ENCODE measurements around the gene SLC9A9.

The SLC9A9 gene

GRCh38 chr3:143676021-143676420, 172.2 kb downstream of the SLC9A9 start:
- DNase-seq, result no peak

GRCh38 chr3:143674100-143674968, 173.9 kb downstream of the SLC9A9 start:
- DNase-seq, result peak; percentile 35

GRCh38 chr3:143672396-143673165, 175.7 kb downstream of the SLC9A9 start:
- DNase-seq, result no peak

GRCh38 chr3:143671626-143672025, 176.6 kb downstream of the SLC9A9 start:
- no peak for DNase-seq

- DNase-seq, result no peak
These were observed 179.1 kb downstream of the SLC9A9 start for GRCh38 chr3:143668924-143669790.

GRCh38 chr3:143668385-143668784, 179.9 kb downstream of the SLC9A9 start:
- no peak for DNase-seq

GRCh38 chr3:143661677-143662076, 186.6 kb downstream of the SLC9A9 start:
- DNase-seq, result no peak

- DNase-seq, result no peak
These were observed 189.4 kb downstream of the SLC9A9 start for GRCh38 chr3:143658861-143659260.

GRCh38 chr3:143658116-143658515, 190.2 kb downstream of the SLC9A9 start:
- DNase-seq, result no peak

- DNase-seq, result no peak
These were observed 190.9 kb downstream of the SLC9A9 start for GRCh38 chr3:143657391-143657790.

GRCh38 chr3:143654906-143655305, 193.4 kb downstream of the SLC9A9 start:
- DNase-seq, result no peak

GRCh38 chr3:143653935-143654334, 194.3 kb downstream of the SLC9A9 start:
- no peak for DNase-seq

- DNase-seq, result no peak
These were observed 194.8 kb downstream of the SLC9A9 start for GRCh38 chr3:143653493-143653892.

GRCh38 chr3:143652118-143652517, 196.2 kb downstream of the SLC9A9 start:
- no peak for DNase-seq

- DNase-seq, result no peak
These were observed 197.4 kb downstream of the SLC9A9 start for GRCh38 chr3:143650827-143651226.

GRCh38 chr3:143650120-143650519, 198.1 kb downstream of the SLC9A9 start:
- no peak for DNase-seq

- DNase-seq, result no peak
These were observed 199.6 kb downstream of the SLC9A9 start for GRCh38 chr3:143648708-143649107.

- DNase-seq, result no peak
These were observed 200.1 kb downstream of the SLC9A9 start for GRCh38 chr3:143648218-143648617.

- DNase-seq, result peak; percentile 71
These were observed 203.7 kb downstream of the SLC9A9 start for GRCh38 chr3:143644370-143645089.

- no peak for DNase-seq
These were observed 204.4 kb downstream of the SLC9A9 start for GRCh38 chr3:143643905-143644304.

GRCh38 chr3:143640774-143641173, 207.5 kb downstream of the SLC9A9 start:
- DNase-seq, result no peak

- no peak for DNase-seq
These were observed 211.1 kb downstream of the SLC9A9 start for GRCh38 chr3:143637133-143637532.
